Heart left ventricle (tissue), 13 donors: ENCODE results near the gene MKRN3.

Source experiments
- POLR2A ChIP-seq, 2 donors: fragments of 450-650 bp; IDR thresholded peaks; one replicate each; pipeline ENCODE4 v1.6.1; 2017; ENCODE audit warnings: antibody characterized with exemption in 2 of 2, mild to moderate bottlenecking in 2 of 2, moderate library complexity in 2 of 2
- TF ChIP-seq, protein P1 (sequence below), 12 donors: fragments of 200-600 bp; sonication (generic) in 4 of 12; IDR thresholded peaks; one replicate each; pipeline versions ENCODE4 v1.5.0 to v1.8.0; 2018 to 2022; ENCODE audit warnings: antibody characterized with exemption in 12 of 12, mild to moderate bottlenecking in 5 of 12
- donor health status: ischemic (EF 13 %, LVEDD 7.1; RV severe dilation, severe dysfunction).
- donor health status: DM: no; HTN: yes; CAD: no.
- donor health status: DM: no; HTN: no; CAD: no.
- donor health status: ischemic (EF 25% LVEDD 6.9; RV normal size, moderate dysfunction).
- donor health status: ischemic (EF 25% LVEDD 5.7; RV mildly dilated, moderate dysfunction).
- donor health status: ischemic (EF 35%, LVEDD 5.7; RV mildly dilated, moderate dysfunction).
- donor health status: nonischemic (EF 11% LVEDD 7.7; RV severe dilation, severe dysfunction).
- donor health status: DM: yes; HTN: yes; CAD: no.
- donor health status: PGD.
- donor health status: ischemic (EF 29% LVEDD 5.4; RV normal size, mild dysfunction).
- donor health status: nonischemic (EF 23%, LVEDD 6.1; RV moderate dilation, normal function).

DNA sequence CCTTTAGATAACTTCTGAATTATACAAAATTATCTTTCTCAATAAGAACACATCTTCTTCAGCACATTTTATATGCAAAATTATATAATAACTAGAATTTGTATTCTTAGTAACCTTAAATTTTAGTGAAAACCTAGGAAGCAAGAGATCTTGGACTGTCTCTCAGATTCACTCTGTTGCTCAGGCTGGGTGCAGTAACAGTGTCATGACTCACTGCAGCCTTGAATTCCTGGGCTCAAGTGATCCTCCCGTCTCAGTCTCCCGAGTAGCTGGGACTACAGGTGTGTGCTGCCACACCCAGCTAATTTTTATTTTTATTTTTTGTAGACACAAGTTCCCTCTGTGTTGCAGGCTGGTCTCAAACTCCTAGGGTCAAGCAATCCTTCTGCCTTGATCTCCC is 29.9 kb downstream of the MKRN3 start:
- no peak for TF ChIP-seq POLR2A (IDR thresholded peaks at IDR 0.05)
- TF ChIP-seq, protein P1, sequence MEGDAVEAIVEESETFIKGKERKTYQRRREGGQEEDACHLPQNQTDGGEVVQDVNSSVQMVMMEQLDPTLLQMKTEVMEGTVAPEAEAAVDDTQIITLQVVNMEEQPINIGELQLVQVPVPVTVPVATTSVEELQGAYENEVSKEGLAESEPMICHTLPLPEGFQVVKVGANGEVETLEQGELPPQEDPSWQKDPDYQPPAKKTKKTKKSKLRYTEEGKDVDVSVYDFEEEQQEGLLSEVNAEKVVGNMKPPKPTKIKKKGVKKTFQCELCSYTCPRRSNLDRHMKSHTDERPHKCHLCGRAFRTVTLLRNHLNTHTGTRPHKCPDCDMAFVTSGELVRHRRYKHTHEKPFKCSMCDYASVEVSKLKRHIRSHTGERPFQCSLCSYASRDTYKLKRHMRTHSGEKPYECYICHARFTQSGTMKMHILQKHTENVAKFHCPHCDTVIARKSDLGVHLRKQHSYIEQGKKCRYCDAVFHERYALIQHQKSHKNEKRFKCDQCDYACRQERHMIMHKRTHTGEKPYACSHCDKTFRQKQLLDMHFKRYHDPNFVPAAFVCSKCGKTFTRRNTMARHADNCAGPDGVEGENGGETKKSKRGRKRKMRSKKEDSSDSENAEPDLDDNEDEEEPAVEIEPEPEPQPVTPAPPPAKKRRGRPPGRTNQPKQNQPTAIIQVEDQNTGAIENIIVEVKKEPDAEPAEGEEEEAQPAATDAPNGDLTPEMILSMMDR (IDR thresholded peaks at IDR 0.05): no peak
